Measurements from ENCODE around the gene CACNA1F. TPM values are rescaled to one million over a fixed set of nuclear protein-coding genes. Genes with fewer than 3 reads are reported as not detected.

Gene CACNA1F
- total RNA-seq, 2 experiments from 2014 or later: 1.1 to 1.2 TPM

- Mint-ChIP-seq H3K4me3 (peak overlapping the region; percentile 80), H3K36me3 (ENCODE audit: low read depth) (no peaks in the 10 kb centered on the region), H3K4me1 (ENCODE audit: low read depth) (peaks cover 78% of the 10 kb centered on the region), H3K27ac (peak overlapping the region; percentile 87), H3K9me3 (no peaks in the 10 kb centered on the region), H3K27me3 (no peaks in the 10 kb centered on the region)
- H3K27me3 ChIP-seq (ENCODE audit: control insufficient read depth in 1 of 2, insufficient read depth in 2 of 2, low read length in 2 of 2): no peaks in the 10 kb centered on the region
- intact Hi-C loops (cut with DNase I, micrococcal nuclease): loop anchor here (2.0 to 5.0 kb wide), 2 partner anchors 22 to 34 kb away; no protein-coding TSS in a partner anchor
- H3K27ac ChIP-seq (ENCODE audit: low read depth in 1 of 2, low read length in 2 of 2): peak overlapping the region; percentile 17 to 29
- H3K9me3 ChIP-seq (ENCODE audit: control insufficient read depth in 1 of 2, insufficient read depth in 1 of 2, low read length in 2 of 2): no peaks in the 10 kb centered on the region
- ChIA-PET CTCF (interaction anchor here (0.7 to 0.9 kb wide), 2 partner anchors 18 to 643 kb away, joined by 3 to 4 read pairs; no protein-coding TSS in a partner anchor), POLR2A (interaction anchor here (0.9 to 4.9 kb wide), 14 partner anchors 10 to 315 kb away, joined by 3 to 41 read pairs (median 4); partner anchors contain the start of gene PLP2)
- H3K4me1 ChIP-seq (ENCODE audit: insufficient read depth, low read length): peaks cover 82% of the 10 kb centered on the region
- ATAC-seq (ENCODE audit: poor library complexity) (no peak), DNase-seq (peak in 9 of 14 experiments; percentile 5 to 82 (median 23))
- H3K4me3 ChIP-seq (ENCODE audit: low read length): peak overlapping the region; percentile 54
- TF ChIP-seq CTCF (IDR thresholded peaks at IDR 0.05): no peak
- H3K36me3 ChIP-seq (ENCODE audit: insufficient read depth, low read length): peaks cover 2% of the 10 kb centered on the region
Observed at GRCh38 chrX:49273181-49273727, 40.1 kb upstream of the CACNA1F start.

GRCh38 chrX:49272421-49272820 is 39.3 kb upstream of the CACNA1F start:
- H3K36me3 Mint-ChIP-seq (ENCODE audit: low read depth): no peaks in the 10 kb centered on the region
- H3K9me3 ChIP-seq (ENCODE audit: control insufficient read depth in 1 of 2, insufficient read depth in 1 of 2, low read length in 2 of 2): no peaks in the 10 kb centered on the region
- H3K4me1 ChIP-seq (ENCODE audit: insufficient read depth, low read length): peaks cover 78% of the 10 kb centered on the region
- TF ChIP-seq CTCF (IDR thresholded peaks at IDR 0.05): no peak
- intact Hi-C loops (cut with DNase I, micrococcal nuclease): loop anchor here (2.0 to 5.0 kb wide), 2 partner anchors 22 to 35 kb away; no protein-coding TSS in a partner anchor
- peaks cover 2% of the 10 kb centered on the region for H3K36me3 ChIP-seq (ENCODE audit: insufficient read depth, low read length)
- peak overlapping the region in 1 of 2 donors; percentile 52 for H3K27ac ChIP-seq (ENCODE audit: low read depth in 1 of 2, low read length in 2 of 2)
- H3K27me3 ChIP-seq (ENCODE audit: control insufficient read depth in 1 of 2, insufficient read depth in 2 of 2, low read length in 2 of 2): no peaks in the 10 kb centered on the region
- H3K9me3 Mint-ChIP-seq: no peaks in the 10 kb centered on the region
- peaks cover 73% of the 10 kb centered on the region for H3K4me1 Mint-ChIP-seq (ENCODE audit: low read depth)
- CTCF ChIA-PET: no interaction called here
- no peaks in the 10 kb centered on the region for H3K27me3 Mint-ChIP-seq
- H3K27ac Mint-ChIP-seq: peak overlapping the region; percentile 87
- DNase-seq (peak in 7 of 14 experiments; percentile 18 to 77 (median 44)), ATAC-seq (ENCODE audit: poor library complexity) (no peak)
- POLR2A ChIA-PET: interaction anchor here (0.6 to 4.9 kb wide), 11 partner anchors 11 to 1251 kb away, joined by 3 to 41 read pairs (median 5); partner anchors contain the start of gene PLP2
- H3K4me3 ChIP-seq (ENCODE audit: low read length): peak overlapping the region; percentile 54
- peak overlapping the region; percentile 80 for H3K4me3 Mint-ChIP-seq

GRCh38 chrX:49271341-49271740 is 38.2 kb upstream of the CACNA1F start:
- TF ChIP-seq CTCF (IDR thresholded peaks at IDR 0.05): no peak
- Histone ChIP-seq H3K27me3 (ENCODE audit: control insufficient read depth in 1 of 2, insufficient read depth in 2 of 2, low read length in 2 of 2) (no peaks in the 10 kb centered on the region), H3K4me3 (ENCODE audit: low read length) (peak overlapping the region; percentile 54), H3K36me3 (ENCODE audit: insufficient read depth, low read length) (peaks cover 2% of the 10 kb centered on the region), H3K4me1 (ENCODE audit: insufficient read depth, low read length) (peaks cover 68% of the 10 kb centered on the region), H3K27ac (ENCODE audit: low read depth in 1 of 2, low read length in 2 of 2) (peak overlapping the region; percentile 52 to 96), H3K9me3 (ENCODE audit: control insufficient read depth in 1 of 2, insufficient read depth in 1 of 2, low read length in 2 of 2) (no peaks in the 10 kb centered on the region)
- no peaks in the 10 kb centered on the region for H3K9me3 Mint-ChIP-seq
- CTCF ChIA-PET: no interaction called here
- peak overlapping the region; percentile 80 for H3K4me3 Mint-ChIP-seq
- peaks cover 62% of the 10 kb centered on the region for H3K4me1 Mint-ChIP-seq (ENCODE audit: low read depth)
- POLR2A ChIA-PET: interaction anchor here (1.2 to 4.9 kb wide), 3 partner anchors 14 to 1250 kb away, joined by 3 to 41 read pairs (median 37); no protein-coding TSS in a partner anchor
- DNase-seq (no peak), ATAC-seq (ENCODE audit: poor library complexity) (no peak)
- H3K27me3 Mint-ChIP-seq: no peaks in the 10 kb centered on the region
- H3K27ac Mint-ChIP-seq: peak overlapping the region; percentile 87
- H3K36me3 Mint-ChIP-seq (ENCODE audit: low read depth): no peaks in the 10 kb centered on the region
- intact Hi-C loops (cut with DNase I, micrococcal nuclease): loop anchor here (5.0 kb wide), 1 partner anchor 36 kb away; no protein-coding TSS in a partner anchor

Data from CD4-positive, alpha-beta T cell (primary cell).